ENCODE results near the gene AARS2. TPM values are rescaled to one million over a fixed set of nuclear protein-coding genes. Genes with fewer than 3 reads are reported as not detected.

AARS2 gene
- total and polyA plus RNA-seq, 9 of the 15 experiments (the other 6 are each of a cell fraction or from before 2014, with no cell fraction given): 0.97 to 34.0 (median 18.3) TPM

GRCh38 chr6:44333273-44333919 lies 20.2 kb upstream of the AARS2 start (continued):
- TF ChIP-seq MGA (IDR thresholded peaks at IDR 0.05): peak; percentile 71; the same call in 1 of the 2 replicates
- peak; percentile 35; the same call in 1 of the 2 replicates for TF ChIP-seq MAX (CRISPR knock-in tag; IDR thresholded peaks at IDR 0.05)
- 0 out of 2 replicates have a peak, but pooled peaks have one; percentile 11 for TF ChIP-seq BHLHE40 (IDR thresholded peaks at IDR 0.05; ENCODE audit: low read length)
- 0 out of 2 replicates have a peak, but pooled peaks have one; percentile 13 for TF ChIP-seq REST (IDR thresholded peaks at IDR 0.05; ENCODE audit: borderline replicate concordance)
- no peak for TF ChIP-seq REST (CRISPR knock-in tag; IDR thresholded peaks at IDR 0.05; ENCODE audit: low read depth)
- TF ChIP-seq CBFA2T2 (conservative IDR thresholded peaks at IDR 0.05): 0 out of 2 replicates have a peak, but pooled peaks have one; percentile 16
- TF ChIP-seq RAD51 (IDR thresholded peaks at IDR 0.05; ENCODE audit: borderline replicate concordance, low read depth): peak; percentile 83
